OCI-M2 (cell line): ENCODE data around the gene EXOSC5.
"Not testable (repeated sequence)": the region's sequence is repeated elsewhere in the genome, so short reads cannot be mapped to it uniquely, and the experiment has no call there.

Source experiments
- DNase-seq: peaks from one replicate; lab custom pipeline; 2025; ENCODE audit not compliant: unreplicated experiment; lab: John Stamatoyannopoulos, UW

EXOSC5 gene

GRCh38 chr19:41397086-41398049 lies at the start of gene EXOSC5, which contains the start of gene BCKDHA:
TSS of gene EXOSC5 (minus strand) at chr19:41397359. CDS start at chr19:41397328, 31 bp downstream.
TSS of gene BCKDHA (plus strand) at chr19:41397818. CDS start at chr19:41397828, 10 bp downstream.
- DNase-seq, result peak; percentile 97

GRCh38 chr19:41445575-41445974 lies 48.4 kb upstream of the EXOSC5 start:
- no peak for DNase-seq

GRCh38 chr19:41443813-41444455 lies 46.8 kb upstream of the EXOSC5 start:
- no peak for DNase-seq

- no peak for DNase-seq
Measured at GRCh38 chr19:41442473-41443355, 45.6 kb upstream of the EXOSC5 start, which contains the start of gene ERICH4. TSS of gene ERICH4 (plus strand) at chr19:41443156. CDS start at chr19:41443170, 14 bp downstream.

GRCh38 chr19:41441321-41441945 lies 44.3 kb upstream of the EXOSC5 start:
- no peak for DNase-seq

GRCh38 chr19:41439441-41440222 lies 42.5 kb upstream of the EXOSC5 start, which contains the start of gene DMAC2:
TSS of gene DMAC2 (minus strand) at chr19:41439912. CDS start at chr19:41439899, 13 bp downstream.
- peak; percentile 89 for DNase-seq

GRCh38 chr19:41437944-41438574 lies 40.9 kb upstream of the EXOSC5 start:
- no peak for DNase-seq

- no peak for DNase-seq
Measured at GRCh38 chr19:41436674-41436951, 39.5 kb upstream of the EXOSC5 start.

- DNase-seq, result no peak
Measured at GRCh38 chr19:41435936-41436673, 38.9 kb upstream of the EXOSC5 start.

- DNase-seq, result not testable (repeated sequence)
Measured at GRCh38 chr19:41435376-41435775, 38.2 kb upstream of the EXOSC5 start.

- no peak for DNase-seq
Measured at GRCh38 chr19:41434450-41434849, 37.3 kb upstream of the EXOSC5 start.

GRCh38 chr19:41433171-41433570 lies 36.0 kb upstream of the EXOSC5 start:
- no peak for DNase-seq

GRCh38 chr19:41431426-41432386 lies 34.5 kb upstream of the EXOSC5 start:
- no peak for DNase-seq

GRCh38 chr19:41430922-41431321 lies 33.8 kb upstream of the EXOSC5 start:
- no peak for DNase-seq

GRCh38 chr19:41428481-41428859 lies 31.3 kb upstream of the EXOSC5 start:
- DNase-seq, result no peak

- no peak for DNase-seq
Measured at GRCh38 chr19:41427647-41428480, 30.7 kb upstream of the EXOSC5 start.
